B cell (primary cell): ENCODE measurements around the gene TUBE1. TPM values are rescaled to one million over a fixed set of nuclear protein-coding genes. Genes with fewer than 3 reads are reported as not detected.
A peak's percentile ranks its signal among the peaks of the same experiment; 100 is the strongest.

Experiments used
- ATAC-seq: fragments of 200-7000 bp; cut with Tn5 transposase; one replicate; pipeline ENCODE4 v1.10.0; 2021; ENCODE audit warnings: low read depth, mild to moderate bottlenecking, moderate number of reproducible peaks, moderate library complexity
- CTCF ChIA-PET: fragments of 350-600 bp; sonication (Branson Sonifier 250); formaldehyde crosslinking; loops from one replicate; lab custom pipeline; 2021; ENCODE audit warnings: antibody characterized with exemption, inconsistent platforms; lab: Charles Lee
- POLR2A ChIA-PET: fragments of 350-600 bp; sonication (Branson Sonifier 250); formaldehyde crosslinking; loops from one replicate; lab custom pipeline; 2021; ENCODE audit warnings: antibody characterized with exemption; lab: Charles Lee
- DNase-seq: peaks from one replicate; pipeline ENCODE4 v3.0.0; 2013
- H2AFZ ChIP-seq: 2 replicates; pipeline ENCODE4 v1.6.1; 2012; ENCODE audit warnings: mild to moderate bottlenecking, low read depth, low read length; ENCODE audit not compliant: insufficient read depth, poor library complexity, severe bottlenecking
- H3K27ac ChIP-seq, 2 donors: 1 replicate in 1 of 2; 2 replicates in 1 of 2; pipeline ENCODE4 v1.5.1; 2012 to 2013; ENCODE audit warnings: low read length in 2 of 2, mild to moderate bottlenecking in 2 of 2, moderate library complexity in 1 of 2
- H3K27me3 ChIP-seq, 4 experiments: fragments of 200-600 bp in 1 of 4; sonication (generic) in 1 of 4; replicated peaks in 1 of 4; 1 replicate in 2 of 4; 2 replicates in 2 of 4; pipeline versions ENCODE4 v1.6.1 to v1.7.0; 2013 to 2016; ENCODE audit warnings: low read length in 3 of 4, mild to moderate bottlenecking in 2 of 4, mixed read lengths in 1 of 4, moderate library complexity in 1 of 4; ENCODE audit not compliant: insufficient read depth in 4 of 4, control insufficient read depth in 3 of 4; ENCODE audit errors: control extremely low read depth in 1 of 4
- H3K36me3 ChIP-seq, 2 experiments: replicated peaks in 1 of 2; 1 replicate in 1 of 2; 2 replicates in 1 of 2; pipeline versions ENCODE4 v1.6.1 to v1.7.1; 2013; ENCODE audit warnings: low read length in 1 of 2; ENCODE audit not compliant: insufficient read depth in 2 of 2, control insufficient read depth in 1 of 2; ENCODE audit errors: control extremely low read depth in 1 of 2, extremely low read depth in 1 of 2
- H3K4me1 ChIP-seq, 2 donors: fragments of 200-600 bp in 1 of 2; sonication (generic) in 1 of 2; 1 replicate in 1 of 2; 2 replicates in 1 of 2; pipeline versions ENCODE4 v1.5.1 to v1.6.1; 2013 to 2017; ENCODE audit warnings: low read length in 2 of 2; ENCODE audit not compliant: control insufficient read depth in 2 of 2, insufficient read depth in 2 of 2
- H3K4me2 ChIP-seq: replicated peaks from 2 replicates; pipeline ENCODE3; 2012; ENCODE audit warnings: mild to moderate bottlenecking, low read depth, low read length; ENCODE audit not compliant: poor library complexity, severe bottlenecking
- H3K4me3 ChIP-seq, 5 experiments: fragments of 200-600 bp in 1 of 5; sonication (generic) in 1 of 5; 1 replicate in 3 of 5; 2 replicates in 2 of 5; pipeline versions ENCODE4 v1.5.1 to v1.7.0; 2011 to 2016; ENCODE audit warnings: low read length in 4 of 5, mild to moderate bottlenecking in 4 of 5, low read depth in 2 of 5, control low read depth in 1 of 5, moderate library complexity in 1 of 5; ENCODE audit not compliant: insufficient read depth in 1 of 5; ENCODE audit errors: control extremely low read depth in 1 of 5, extremely low read depth in 1 of 5
- H3K79me2 ChIP-seq: fragments of 200-600 bp; sonication (generic); one replicate; pipeline ENCODE4 v1.6.0; 2016; ENCODE audit warnings: low read length; ENCODE audit not compliant: control insufficient read depth, insufficient read depth
- H3K9ac ChIP-seq: fragments of 200-600 bp; sonication (generic); 2 replicates; pipeline ENCODE4 v1.6.1; 2017; ENCODE audit warnings: mild to moderate bottlenecking, low read length, moderate library complexity
- H3K9me3 ChIP-seq, 3 donors: one replicate each; pipeline versions ENCODE4 v1.6.1 to v1.7.1; 2013; ENCODE audit warnings: low read length in 2 of 3; ENCODE audit not compliant: control insufficient read depth in 2 of 3, insufficient read depth in 1 of 3; ENCODE audit errors: control extremely low read depth in 1 of 3
- H4K20me1 ChIP-seq: 2 replicates; pipeline ENCODE4 v1.6.0; 2012; ENCODE audit warnings: mild to moderate bottlenecking, low read length; ENCODE audit not compliant: insufficient read depth, control insufficient read depth, poor library complexity, severe bottlenecking
- H3K27ac Mint-ChIP-seq: one replicate; pipeline ENCODE4 v1.8.0; 2021; ENCODE audit warnings: mixed read lengths
- H3K27me3 Mint-ChIP-seq: one replicate; pipeline ENCODE4 v1.8.0; 2021; ENCODE audit warnings: mixed read lengths
- H3K4me1 Mint-ChIP-seq: one replicate; pipeline ENCODE4 v1.8.0; 2021; ENCODE audit warnings: mixed read lengths
- H3K4me3 Mint-ChIP-seq: one replicate; pipeline ENCODE4 v1.8.0; 2021; ENCODE audit warnings: mixed read lengths
- H3K9me3 Mint-ChIP-seq: one replicate; pipeline ENCODE4 v1.8.0; 2022; ENCODE audit warnings: mixed read lengths; ENCODE audit not compliant: insufficient read depth
- CTCF ChIP-seq: fragments of 200-600 bp; IDR thresholded peaks from one replicate; pipeline ENCODE4 v1.8.0; 2022; ENCODE audit warnings: antibody characterized with exemption, mild to moderate bottlenecking
- EZH2 ChIP-seq: IDR thresholded peaks from 2 replicates; pipeline ENCODE4 v1.6.1; 2012; ENCODE audit warnings: borderline replicate concordance, low read depth, mild to moderate bottlenecking, moderate library complexity, low read length; ENCODE audit not compliant: insufficient read depth, poor library complexity, severe bottlenecking
- WGBS: methylation state at CpG from one replicate; pipeline ENCODE4 v1.1.5; 2013; ENCODE audit warnings: missing lambda C conversion rate; ENCODE audit not compliant: insufficient coverage; 5-methylcytosine and 5-hydroxymethylcytosine counted together
- intact Hi-C: fragments of 100-400 bp; cut with micrococcal nuclease; formaldehyde crosslinking; loops from one replicate; pipeline ENCODE4 v1.10.0; 2022
- polyA minus RNA-seq: library from RNA; depleted of rRNA, polyadenylated mRNA; stranded (reverse); fragments of >200 nt; gene quantifications from 2 replicates; pipeline ENCODE4 v1.2.3, GENCODE V29; 2012
- polyA plus RNA-seq: library from polyadenylated mRNA; depleted of rRNA; stranded (reverse); fragments of >200 nt; gene quantifications from 2 replicates; pipeline ENCODE4 v1.2.3, GENCODE V29; 2012
- total RNA-seq, 2 donors: library from RNA; stranded (reverse); fragments of 120-200 nt in 1 of 2; gene quantifications; 1 replicate in 1 of 2; 2 replicates in 1 of 2; pipeline versions ENCODE4 v1.2.3 to v1.2.4, GENCODE V29; 2013 to 2022

The TUBE1 gene
- 24.5 and 26.7 TPM in 2 replicates for total RNA-seq
- 29.3 TPM for total RNA-seq (2013)
- polyA plus RNA-seq: 14.3 and 17.4 TPM in 2 replicates
- polyA minus RNA-seq: 8.8 and 11.2 TPM in 2 replicates

GRCh38 chr6:112087136-112087911 is at the start of gene TUBE1, which contains the start of gene FAM229B:
TUBE1 (minus strand) TSS chr6:112087482; CDS start chr6:112087434, 48 bp downstream.
FAM229B (plus strand) TSS chr6:112087591; CDS start chr6:112099284, 11,693 bp downstream.
- ChIA-PET CTCF (interaction anchor here (0.6 to 2.9 kb wide), 13 partner anchors 9 to 1771 kb away, joined by 3 to 52 read pairs (median 4); no protein-coding TSS in a partner anchor), POLR2A (interaction anchor here (0.6 kb wide), 1 partner anchor 1546 kb away, joined by 3 read pairs; no protein-coding TSS in a partner anchor)
- Histone ChIP-seq H2AFZ (peak within 1 kb of the TSS; percentile 84), H4K20me1 (no peaks in the 10 kb centered on the region), H3K27me3 (peaks cover 0 to 14% (median 5%) of the 10 kb centered on the region in 4 experiments), H3K79me2 (no peaks in the 10 kb centered on the region), H3K9ac (peak within 1 kb of the TSS; percentile 84), H3K27ac (peak within 1 kb of the TSS; percentile 84), H3K4me1 (peaks cover 7 to 8% of the 10 kb centered on the region in 2 donors), H3K9me3 (no peaks in the 10 kb centered on the region), H3K4me3 (peak within 1 kb of the TSS; percentile 69 to 88 (median 83)), H3K4me2 (peak within 1 kb of the TSS; percentile 72), H3K36me3 (peaks cover 0 to 5% of the 10 kb centered on the region in 2 experiments)
- Mint-ChIP-seq H3K9me3 (no peaks in the 10 kb centered on the region), H3K27me3 (peaks cover 15% of the 10 kb centered on the region), H3K4me1 (no peaks in the 10 kb centered on the region), H3K4me3 (no peak within 1 kb of the TSS), H3K27ac (no peak within 1 kb of the TSS)
- TF ChIP-seq CTCF (no peak), EZH2 (no peak)
- WGBS: under 1% methylated on average over 54 of the region's 60 CpGs
- intact Hi-C loops: loop anchor here (1.0 to 5.0 kb wide), 7 partner anchors 44 to 1883 kb away; partner anchors contain the start of genes FYN, HDAC2 and TRAF3IP2
- DNase-seq (peak; percentile 96), ATAC-seq (peak; percentile 97)

- no peak for DNase-seq
- TF ChIP-seq CTCF (no peak), EZH2 (no peak)
- Histone ChIP-seq H2AFZ (no peak overlapping the region), H3K4me1 (no peaks in the 10 kb centered on the region), H3K27ac (no peak overlapping the region), H3K9me3 (no peaks in the 10 kb centered on the region), H4K20me1 (no peaks in the 10 kb centered on the region), H3K4me3 (no peak overlapping the region), H3K79me2 (no peaks in the 10 kb centered on the region), H3K27me3 (peaks cover 0 to 5% (median 0%) of the 10 kb centered on the region in 4 experiments), H3K36me3 (no peaks in the 10 kb centered on the region), H3K9ac (no peak overlapping the region), H3K4me2 (no peak overlapping the region)
- no peak overlapping the region for H3K4me3 Mint-ChIP-seq
- ATAC-seq: no peak
- H3K27me3 Mint-ChIP-seq: peaks cover 29% of the 10 kb centered on the region
- no peaks in the 10 kb centered on the region for H3K9me3 Mint-ChIP-seq
- POLR2A ChIA-PET: no interaction called here
- no peaks in the 10 kb centered on the region for H3K4me1 Mint-ChIP-seq
- intact Hi-C loops: no loop called here
- no peak overlapping the region for H3K27ac Mint-ChIP-seq
- WGBS: no CpG with 5 or more reads among the region's 3 CpGs
- CTCF ChIA-PET: no interaction called here
These were observed 43.6 kb upstream of the TUBE1 start for GRCh38 chr6:112130878-112131277.
